Ovary (tissue), 9 donors: Measurements from ENCODE around the gene SLC17A1. TPM values are rescaled to one million over a fixed set of nuclear protein-coding genes. Genes with fewer than 3 reads are reported as not detected.

Experiments used
- DNase-seq, 5 donors: peaks; one replicate each; pipeline ENCODE4 v3.0.0-alpha.2; 2019 to 2020
- H3K27ac ChIP-seq, 2 donors: fragments of 200-600 bp; one replicate each; pipeline versions ENCODE4 v1.5.1 to v1.8.0; 2019 to 2022
- H3K27me3 ChIP-seq: fragments of 200-600 bp; one replicate; pipeline ENCODE4 v1.8.0; 2022
- H3K36me3 ChIP-seq: fragments of 200-600 bp; sonication (generic); one replicate; pipeline ENCODE4 v1.5.1; 2019
- H3K4me1 ChIP-seq: one replicate; pipeline ENCODE4 v1.8.1; 2013; ENCODE audit warnings: mild to moderate bottlenecking, moderate library complexity; ENCODE audit not compliant: insufficient read depth
- H3K4me3 ChIP-seq: fragments of 200-600 bp; sonication (generic); one replicate; pipeline ENCODE4 v1.5.1; 2017
- H3K9me3 ChIP-seq, 2 donors: fragments of 200-600 bp in 1 of 2; sonication (generic) in 1 of 2; one replicate each; pipeline versions ENCODE4 v1.5.1 to v1.8.1; 2013 to 2019; ENCODE audit warnings: mild to moderate bottlenecking in 1 of 2, moderate library complexity in 1 of 2
- EP300 ChIP-seq: sonication (generic); formaldehyde crosslinking; IDR thresholded peaks from one replicate; pipeline ENCODE4 v1.6.1; 2017; ENCODE audit warnings: antibody characterized with exemption
- POLR2A ChIP-seq: fragments of 450-650 bp; IDR thresholded peaks from one replicate; pipeline ENCODE4 v1.6.1; 2017; ENCODE audit warnings: antibody characterized with exemption, mild to moderate bottlenecking, moderate library complexity
- WGBS, 3 donors: extraction: QIAGEN DNeasy Blood & Tissue Kit in 1 of 3; methylation state at CpG; one replicate each; pipeline versions ENCODE4 v1.1.5 to v1.1.7; 2013 to 2017; 5-methylcytosine and 5-hydroxymethylcytosine counted together
- intact Hi-C, 4 donors: fragments of 100-400 bp; cut with DNase I; formaldehyde crosslinking; loops; one replicate each; pipeline versions ENCODE4 v1.11.0 to v1.15.1; 2022 to 2023
- polyA plus RNA-seq, 2 donors: library from polyadenylated mRNA; stranded (reverse); fragments of 200-250 nt in 1 of 2; fragments of 350-450 nt in 1 of 2; fragmentation: Illumina TruSeq in 1 of 2; extraction: RNeasy Lipid Tissue Mini Kit (QIAGEN cat#74804) in 1 of 2; gene quantifications; one replicate each; pipeline ENCODE4 v1.2.3, GENCODE V29; 2013 to 2014
- total RNA-seq, 7 donors: library from RNA; depleted of rRNA in 2 of 7; stranded (reverse); fragments of >200 nt in 2 of 7; fragmentation: NEBNext Ultra II Directional in 3 of 7; extraction: Animal tissue kit (Norgen Biotek cat#: 25700) in 3 of 7; gene quantifications; one replicate each; pipeline versions ENCODE4 v1.1.0 to v1.2.4, GENCODE V29; 2016 to 2023
- TF ChIP-seq, protein P1 (sequence below), 3 donors: fragments of 450-650 bp in 2 of 3; fragments of 200-600 bp in 1 of 3; IDR thresholded peaks; one replicate each; pipeline versions ENCODE4 v1.5.1 to v1.8.0; 2016 to 2022; ENCODE audit warnings: antibody characterized with exemption in 3 of 3, mild to moderate bottlenecking in 1 of 3
- donor health status: DM: no; HTN: no; CAD: no; lungs with moderate emphysema.
- donor health status: DM: no; HTN: no; CAD: no.
- donor health status: Bipolar disorder and iron deficiency.
- donor health status: DM: yes; HTN: yes; CAD: no.
- donor health status: DM: no; HTN: no; CAD: no.
- donor health status: DM: yes; HTN: yes; CAD: no.

Gene SLC17A1
- total and polyA plus RNA-seq, 9 donors = 0.06 TPM; not detected in 8

DNA sequence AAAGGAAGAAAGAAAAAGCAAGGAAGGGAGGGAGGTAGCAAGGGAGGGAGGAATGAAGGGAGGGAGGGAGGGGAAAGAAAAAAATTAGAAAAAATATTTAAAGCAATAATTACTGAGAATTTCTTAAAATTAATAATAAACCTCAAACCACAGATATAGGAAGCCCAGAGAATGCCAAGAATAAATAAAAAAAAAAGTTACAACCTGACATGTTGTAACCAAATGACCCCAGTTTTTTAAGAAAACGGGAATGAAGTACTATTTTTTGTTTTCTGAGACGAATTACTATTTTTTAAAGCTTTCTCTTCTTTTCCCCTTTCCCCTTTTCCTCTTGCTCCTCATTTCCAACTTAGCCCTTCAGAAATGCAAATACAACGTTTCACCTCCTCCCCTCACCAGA, 16.7 kb downstream of the SLC17A1 start:
- 44 to 59% (median 56%) methylated on average over 3 of the region's 3 CpGs for WGBS, 3 donors
- Histone ChIP-seq H3K36me3 (no peaks in the 10 kb centered on the region), H3K27ac (no peak overlapping the region), H3K9me3 (no peaks in the 10 kb centered on the region), H3K4me3 (no peak overlapping the region), H3K4me1 (no peaks in the 10 kb centered on the region), H3K27me3 (no peaks in the 10 kb centered on the region)
- TF ChIP-seq EP300 (no peak), POLR2A (no peak)
- TF ChIP-seq, protein P1, sequence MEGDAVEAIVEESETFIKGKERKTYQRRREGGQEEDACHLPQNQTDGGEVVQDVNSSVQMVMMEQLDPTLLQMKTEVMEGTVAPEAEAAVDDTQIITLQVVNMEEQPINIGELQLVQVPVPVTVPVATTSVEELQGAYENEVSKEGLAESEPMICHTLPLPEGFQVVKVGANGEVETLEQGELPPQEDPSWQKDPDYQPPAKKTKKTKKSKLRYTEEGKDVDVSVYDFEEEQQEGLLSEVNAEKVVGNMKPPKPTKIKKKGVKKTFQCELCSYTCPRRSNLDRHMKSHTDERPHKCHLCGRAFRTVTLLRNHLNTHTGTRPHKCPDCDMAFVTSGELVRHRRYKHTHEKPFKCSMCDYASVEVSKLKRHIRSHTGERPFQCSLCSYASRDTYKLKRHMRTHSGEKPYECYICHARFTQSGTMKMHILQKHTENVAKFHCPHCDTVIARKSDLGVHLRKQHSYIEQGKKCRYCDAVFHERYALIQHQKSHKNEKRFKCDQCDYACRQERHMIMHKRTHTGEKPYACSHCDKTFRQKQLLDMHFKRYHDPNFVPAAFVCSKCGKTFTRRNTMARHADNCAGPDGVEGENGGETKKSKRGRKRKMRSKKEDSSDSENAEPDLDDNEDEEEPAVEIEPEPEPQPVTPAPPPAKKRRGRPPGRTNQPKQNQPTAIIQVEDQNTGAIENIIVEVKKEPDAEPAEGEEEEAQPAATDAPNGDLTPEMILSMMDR (IDR thresholded peaks at IDR 0.05) = no peak
- intact Hi-C loops = no loop called here
- DNase-seq = no peak

DNA sequence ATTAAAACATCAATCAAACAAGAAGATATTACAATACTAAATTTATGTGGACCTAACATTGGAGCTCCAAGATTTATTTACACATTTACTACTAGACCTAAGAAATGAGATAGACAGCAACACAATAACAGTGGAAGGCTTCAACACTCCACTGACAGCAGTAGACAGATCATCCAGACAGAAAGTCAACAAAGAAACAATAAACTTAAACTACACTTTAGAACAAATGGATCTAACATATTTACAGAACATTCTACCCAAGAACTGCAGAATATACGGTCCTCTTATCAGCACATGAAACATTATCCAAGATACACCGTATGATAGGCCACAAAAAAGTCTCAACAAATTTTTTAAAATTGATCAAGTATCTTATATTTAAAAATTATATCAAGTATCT, 27.0 kb downstream of the SLC17A1 start:
- intact Hi-C loops = no loop called here
- DNase-seq = no peak
- WGBS, 3 donors = 80 to 84% (median 83%) methylated on average over 2 of the region's 2 CpGs
- H3K4me3 ChIP-seq = no peak overlapping the region
- H3K4me1 ChIP-seq = no peaks in the 10 kb centered on the region
- no peak overlapping the region for H3K27ac ChIP-seq
- H3K9me3 ChIP-seq = no peaks in the 10 kb centered on the region
- no peaks in the 10 kb centered on the region for H3K27me3 ChIP-seq
- TF ChIP-seq POLR2A (no peak), EP300 (no peak)
- TF ChIP-seq, protein P1 (IDR thresholded peaks at IDR 0.05) = no peak
- H3K36me3 ChIP-seq = no peaks in the 10 kb centered on the region

DNA sequence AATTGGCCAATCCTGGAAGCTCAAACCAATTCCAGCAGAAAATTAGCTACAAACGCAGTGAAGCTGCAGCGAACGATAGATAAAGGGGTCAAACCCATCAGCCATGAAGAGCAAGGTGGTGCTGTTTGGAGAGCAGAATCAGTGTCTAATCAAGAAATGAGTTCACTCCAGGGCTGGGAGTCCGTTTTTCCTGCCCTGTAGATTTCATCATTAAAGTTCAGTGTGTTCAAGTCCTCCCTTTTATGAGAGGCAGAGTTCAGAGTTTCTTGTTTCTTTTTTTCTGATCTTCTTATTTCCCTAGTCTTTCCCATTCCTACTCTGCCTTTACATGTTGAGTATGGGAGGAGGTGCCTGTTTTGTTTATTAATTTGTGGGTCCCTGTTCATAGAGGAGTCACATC, 30.4 kb downstream of the SLC17A1 start:
- WGBS, 3 donors = 62 to 67% (median 62%) methylated on average over 4 of the region's 4 CpGs
- intact Hi-C loops = no loop called here
- no peaks in the 10 kb centered on the region for H3K4me1 ChIP-seq
- no peaks in the 10 kb centered on the region for H3K9me3 ChIP-seq
- no peak overlapping the region for H3K27ac ChIP-seq
- H3K36me3 ChIP-seq = no peaks in the 10 kb centered on the region
- no peak for DNase-seq
- TF ChIP-seq, protein P1 (IDR thresholded peaks at IDR 0.05) = no peak
- TF ChIP-seq POLR2A = no peak
- TF ChIP-seq EP300 = no peak
- no peak overlapping the region for H3K4me3 ChIP-seq
- H3K27me3 ChIP-seq = no peaks in the 10 kb centered on the region

DNA sequence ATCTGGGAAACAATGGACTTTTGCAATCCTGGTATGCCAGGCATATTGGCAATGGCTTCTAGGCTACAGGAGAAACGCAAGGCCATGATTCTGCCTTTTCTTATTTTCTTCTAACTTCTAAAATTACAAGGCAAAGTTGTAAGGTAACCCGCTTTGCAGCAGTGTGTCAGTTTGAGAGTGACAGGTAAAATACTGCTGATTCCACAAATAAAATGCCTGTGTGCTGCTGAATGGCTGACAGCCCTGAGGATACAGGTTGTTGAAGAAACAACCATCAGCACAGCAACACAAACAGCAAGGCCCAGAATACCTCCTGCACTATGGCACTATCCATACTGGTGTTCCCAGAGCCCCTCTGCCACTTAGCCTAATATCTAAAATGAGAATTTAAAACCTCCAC, 37.1 kb downstream of the SLC17A1 start:
- intact Hi-C loops = no loop called here
- TF ChIP-seq POLR2A (no peak), EP300 (no peak)
- TF ChIP-seq, protein P1 (IDR thresholded peaks at IDR 0.05) = no peak
- no peaks in the 10 kb centered on the region for H3K36me3 ChIP-seq
- no peak overlapping the region for H3K27ac ChIP-seq
- no peaks in the 10 kb centered on the region for H3K9me3 ChIP-seq
- H3K4me1 ChIP-seq = no peaks in the 10 kb centered on the region
- DNase-seq = no peak
- no peak overlapping the region for H3K4me3 ChIP-seq
- no peaks in the 10 kb centered on the region for H3K27me3 ChIP-seq
- WGBS, 3 donors = 86 to 94% (median 92%) methylated on average over 2 of the region's 2 CpGs

DNA sequence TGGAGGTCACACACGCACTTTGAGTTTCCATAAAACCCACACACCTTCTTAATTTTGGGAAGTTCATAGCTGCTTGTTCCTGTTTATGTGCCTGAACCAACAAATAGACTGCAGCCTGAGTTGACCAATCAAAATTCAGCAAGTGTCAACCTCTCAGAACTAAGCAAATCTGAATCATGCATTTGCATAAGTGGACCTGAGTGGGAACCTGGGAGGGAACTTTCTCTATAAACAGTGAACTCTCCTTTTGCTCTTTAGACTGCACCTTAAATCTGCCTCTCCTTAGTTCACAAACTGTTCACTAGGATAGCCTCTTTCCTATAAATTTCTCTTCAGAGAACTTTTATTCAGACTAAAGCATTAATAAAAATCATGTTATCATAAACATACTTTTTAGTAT, 37.9 kb downstream of the SLC17A1 start:
- TF ChIP-seq POLR2A (no peak), EP300 (no peak)
- TF ChIP-seq, protein P1 (IDR thresholded peaks at IDR 0.05) = no peak
- no peak for DNase-seq
- H3K9me3 ChIP-seq = no peaks in the 10 kb centered on the region
- intact Hi-C loops = no loop called here
- no peaks in the 10 kb centered on the region for H3K36me3 ChIP-seq
- no peak overlapping the region for H3K4me3 ChIP-seq
- H3K4me1 ChIP-seq = no peaks in the 10 kb centered on the region
- 92 to 96% (median 94%) methylated on average over 1 of the region's 1 CpG for WGBS, 3 donors
- H3K27ac ChIP-seq = no peak overlapping the region
- H3K27me3 ChIP-seq = no peaks in the 10 kb centered on the region
